ENCODE results near the gene GAS6. TPM values are rescaled to one million over a fixed set of nuclear protein-coding genes. Genes with fewer than 3 reads are reported as not detected.

Gene GAS6
- total RNA-seq, 1 experiment from 2014 or later: 49.4 TPM

DNA sequence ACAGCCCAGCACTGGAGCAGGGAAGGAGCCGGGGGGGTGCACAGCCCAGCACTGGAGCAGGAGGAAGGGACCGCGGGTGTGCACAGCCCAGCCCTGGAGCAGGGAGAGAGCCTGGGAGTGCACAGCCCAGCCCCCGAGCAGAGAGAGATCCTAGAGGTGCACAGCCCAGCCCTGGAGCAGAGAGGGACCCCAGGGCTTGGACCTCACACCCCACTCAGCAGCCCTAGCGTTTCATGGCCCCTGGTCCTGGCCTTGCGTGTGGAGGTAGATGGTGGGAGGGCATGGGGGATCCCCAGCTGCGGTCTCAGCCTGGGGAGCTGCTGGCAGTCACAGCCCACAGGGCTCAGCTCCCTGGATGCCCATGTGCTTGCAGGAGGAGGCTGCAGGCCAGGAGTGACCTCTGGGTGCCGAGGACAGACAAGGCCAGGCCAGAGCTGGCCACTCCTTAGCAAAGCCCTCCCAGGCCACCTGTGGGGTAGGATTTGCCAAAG lies 25.1 kb downstream of the GAS6 start:
- TF ChIP-seq, protein P1, sequence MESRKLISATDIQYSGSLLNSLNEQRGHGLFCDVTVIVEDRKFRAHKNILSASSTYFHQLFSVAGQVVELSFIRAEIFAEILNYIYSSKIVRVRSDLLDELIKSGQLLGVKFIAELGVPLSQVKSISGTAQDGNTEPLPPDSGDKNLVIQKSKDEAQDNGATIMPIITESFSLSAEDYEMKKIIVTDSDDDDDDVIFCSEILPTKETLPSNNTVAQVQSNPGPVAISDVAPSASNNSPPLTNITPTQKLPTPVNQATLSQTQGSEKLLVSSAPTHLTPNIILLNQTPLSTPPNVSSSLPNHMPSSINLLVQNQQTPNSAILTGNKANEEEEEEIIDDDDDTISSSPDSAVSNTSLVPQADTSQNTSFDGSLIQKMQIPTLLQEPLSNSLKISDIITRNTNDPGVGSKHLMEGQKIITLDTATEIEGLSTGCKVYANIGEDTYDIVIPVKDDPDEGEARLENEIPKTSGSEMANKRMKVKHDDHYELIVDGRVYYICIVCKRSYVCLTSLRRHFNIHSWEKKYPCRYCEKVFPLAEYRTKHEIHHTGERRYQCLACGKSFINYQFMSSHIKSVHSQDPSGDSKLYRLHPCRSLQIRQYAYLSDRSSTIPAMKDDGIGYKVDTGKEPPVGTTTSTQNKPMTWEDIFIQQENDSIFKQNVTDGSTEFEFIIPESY (IDR thresholded peaks at IDR 0.05; ENCODE audit: extremely low read depth, insufficient replicate concordance, low read length): no peak
- no peak for TF ChIP-seq POLR2AphosphoS5 (IDR thresholded peaks at IDR 0.05; ENCODE audit: low read depth, low read length)
- TF ChIP-seq, protein P2, sequence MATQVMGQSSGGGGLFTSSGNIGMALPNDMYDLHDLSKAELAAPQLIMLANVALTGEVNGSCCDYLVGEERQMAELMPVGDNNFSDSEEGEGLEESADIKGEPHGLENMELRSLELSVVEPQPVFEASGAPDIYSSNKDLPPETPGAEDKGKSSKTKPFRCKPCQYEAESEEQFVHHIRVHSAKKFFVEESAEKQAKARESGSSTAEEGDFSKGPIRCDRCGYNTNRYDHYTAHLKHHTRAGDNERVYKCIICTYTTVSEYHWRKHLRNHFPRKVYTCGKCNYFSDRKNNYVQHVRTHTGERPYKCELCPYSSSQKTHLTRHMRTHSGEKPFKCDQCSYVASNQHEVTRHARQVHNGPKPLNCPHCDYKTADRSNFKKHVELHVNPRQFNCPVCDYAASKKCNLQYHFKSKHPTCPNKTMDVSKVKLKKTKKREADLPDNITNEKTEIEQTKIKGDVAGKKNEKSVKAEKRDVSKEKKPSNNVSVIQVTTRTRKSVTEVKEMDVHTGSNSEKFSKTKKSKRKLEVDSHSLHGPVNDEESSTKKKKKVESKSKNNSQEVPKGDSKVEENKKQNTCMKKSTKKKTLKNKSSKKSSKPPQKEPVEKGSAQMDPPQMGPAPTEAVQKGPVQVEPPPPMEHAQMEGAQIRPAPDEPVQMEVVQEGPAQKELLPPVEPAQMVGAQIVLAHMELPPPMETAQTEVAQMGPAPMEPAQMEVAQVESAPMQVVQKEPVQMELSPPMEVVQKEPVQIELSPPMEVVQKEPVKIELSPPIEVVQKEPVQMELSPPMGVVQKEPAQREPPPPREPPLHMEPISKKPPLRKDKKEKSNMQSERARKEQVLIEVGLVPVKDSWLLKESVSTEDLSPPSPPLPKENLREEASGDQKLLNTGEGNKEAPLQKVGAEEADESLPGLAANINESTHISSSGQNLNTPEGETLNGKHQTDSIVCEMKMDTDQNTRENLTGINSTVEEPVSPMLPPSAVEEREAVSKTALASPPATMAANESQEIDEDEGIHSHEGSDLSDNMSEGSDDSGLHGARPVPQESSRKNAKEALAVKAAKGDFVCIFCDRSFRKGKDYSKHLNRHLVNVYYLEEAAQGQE (IDR thresholded peaks at IDR 0.05; ENCODE audit: low read depth): no peak
- TF ChIP-seq, protein P3, sequence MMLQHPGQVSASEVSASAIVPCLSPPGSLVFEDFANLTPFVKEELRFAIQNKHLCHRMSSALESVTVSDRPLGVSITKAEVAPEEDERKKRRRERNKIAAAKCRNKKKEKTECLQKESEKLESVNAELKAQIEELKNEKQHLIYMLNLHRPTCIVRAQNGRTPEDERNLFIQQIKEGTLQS (IDR thresholded peaks at IDR 0.05): no peak
- TF ChIP-seq ZFX (IDR thresholded peaks at IDR 0.05): no peak
- no peak for TF ChIP-seq CEBPB (IDR thresholded peaks at IDR 0.05; ENCODE audit: low read depth)
- no peak for TF ChIP-seq ELF1 (IDR thresholded peaks at IDR 0.05; ENCODE audit: borderline replicate concordance, low read depth)
- TF ChIP-seq SP1 (IDR thresholded peaks at IDR 0.05; ENCODE audit: low read depth): no peak
- TF ChIP-seq TCF7L2 (IDR thresholded peaks at IDR 0.05; ENCODE audit: borderline replicate concordance, extremely low read depth, insufficient read depth, insufficient read length): no peak
- no peak for TF ChIP-seq FOSL1 (IDR thresholded peaks at IDR 0.05; ENCODE audit: low read depth)
- no peak for TF ChIP-seq EGR1 (IDR thresholded peaks at IDR 0.05; ENCODE audit: low read depth)
- no peak for TF ChIP-seq JUND (IDR thresholded peaks at IDR 0.05)
- no peak for TF ChIP-seq ZNF274 (IDR thresholded peaks at IDR 0.05; ENCODE audit: low read depth, low read length)
- TF ChIP-seq SIN3A (IDR thresholded peaks at IDR 0.05; ENCODE audit: low read depth): no peak
- no peak for TF ChIP-seq POLR2A (IDR thresholded peaks at IDR 0.05; ENCODE audit: borderline replicate concordance, extremely low read depth, insufficient read depth, insufficient read length)
- Histone ChIP-seq H3K27me3 (ENCODE audit: insufficient read depth, low read length) (no peaks in the 10 kb centered on the region), H3K4me2 (ENCODE audit: low read length) (peak overlapping the region; percentile 87), H3K9me2 (ENCODE audit: insufficient read depth) (no peaks in the 10 kb centered on the region), H3K36me3 (ENCODE audit: control insufficient read depth in 1 of 2, insufficient read depth in 2 of 2, low read length in 2 of 2) (no peaks in the 10 kb centered on the region; a peak in 1 of 4 replicates), H3K79me2 (ENCODE audit: insufficient read depth, low read length) (no peaks in the 10 kb centered on the region; the same call in 1 of the 2 replicates), H4K20me1 (ENCODE audit: insufficient read depth) (no peaks in the 10 kb centered on the region), H3K4me1 (ENCODE audit: control insufficient read depth in 1 of 2, insufficient read depth in 2 of 2, low read length in 2 of 2) (peaks cover 29 to 45% of the 10 kb centered on the region in 2 experiments), H3K9me3 (ENCODE audit: control insufficient read depth in 1 of 2, insufficient read depth in 1 of 2, low read depth in 1 of 2, low read length in 2 of 2) (no peaks in the 10 kb centered on the region), H3K4me3 (replicated peaks in 1 of 2; ENCODE audit: low read depth in 1 of 2, low read length in 2 of 2) (no peak overlapping the region), H3K27ac (ENCODE audit: low read depth, low read length) (peak overlapping the region; percentile 100), H2AFZ (ENCODE audit: low read depth, low read length, poor library complexity, severe bottlenecking) (no peak overlapping the region), H3K9ac (ENCODE audit: low read length) (no peak overlapping the region)
- ChIA-PET POLR2A (no interaction called here), CTCF (no interaction called here), RAD21 (ENCODE audit: low non-redundant PET in 1 of 2, low total read pairs in 2 of 2, uncharacterized antibody in 2 of 2, unreplicated experiment in 2 of 2) (no interaction called here)
- intact Hi-C loops (cut with micrococcal nuclease): no loop called here
- ATAC-seq: no peak
- DNase-seq (ENCODE audit: low read depth, low spot score): no peak
- BruUV-seq (replicated peaks): no TSS peak

Measured in HCT116 (cell line).